Activated T-cell treated with anti-CD3 and anti-CD28 coated beads, Interleukin-2, amount 50 U/mL, for 48 hours (primary cell): ENCODE measurements around the gene DNAJC5.

ENCODE experiments used
- DNase-seq, 2 experiments: peaks; one replicate each; pipeline ENCODE4 v3.0.0-alpha.2; 2020

Gene DNAJC5

GRCh38 chr20:63885264-63886053, 9.5 kb upstream of the DNAJC5 start:
- no peak for DNase-seq

GRCh38 chr20:63886054-63886419, 8.9 kb upstream of the DNAJC5 start:
- no peak for DNase-seq

- DNase-seq: no peak
Observed at GRCh38 chr20:63886921-63887320, 8.0 kb upstream of the DNAJC5 start.

GRCh38 chr20:63889241-63890200, 5.4 kb upstream of the DNAJC5 start:
- DNase-seq: no peak

- no peak for DNase-seq
Observed at GRCh38 chr20:63890201-63890576, 4.7 kb upstream of the DNAJC5 start.

- DNase-seq: no peak
Observed at GRCh38 chr20:63890616-63891015, 4.3 kb upstream of the DNAJC5 start.

- no peak for DNase-seq
Observed at GRCh38 chr20:63891061-63892002, 3.6 kb upstream of the DNAJC5 start.

GRCh38 chr20:63892402-63892801, 2.5 kb upstream of the DNAJC5 start:
- no peak for DNase-seq

- DNase-seq: no peak
Observed at GRCh38 chr20:63893999-63894357, 948 bp upstream of the DNAJC5 start.

- no peak for DNase-seq
Observed at GRCh38 chr20:63895202-63895951, 451 bp downstream of the DNAJC5 start.

- no peak for DNase-seq
Observed at GRCh38 chr20:63895952-63896263, 982 bp downstream of the DNAJC5 start.

- DNase-seq: peak; percentile 51 to 52
Observed at GRCh38 chr20:63896264-63897105, 1.6 kb downstream of the DNAJC5 start.

- DNase-seq: no peak
Observed at GRCh38 chr20:63897978-63898561, 3.1 kb downstream of the DNAJC5 start.

- no peak for DNase-seq
Observed at GRCh38 chr20:63898882-63899558, 4.1 kb downstream of the DNAJC5 start.

GRCh38 chr20:63900413-63900812, 5.5 kb downstream of the DNAJC5 start:
- no peak for DNase-seq

- DNase-seq: no peak
Observed at GRCh38 chr20:63903796-63904561, 9.1 kb downstream of the DNAJC5 start.

- no peak for DNase-seq
Observed at GRCh38 chr20:63908008-63908682, 13.2 kb downstream of the DNAJC5 start.

- peak in 1 of 2 experiments; percentile 26 for DNase-seq
Observed at GRCh38 chr20:63911176-63911575, 16.2 kb downstream of the DNAJC5 start.

GRCh38 chr20:63913768-63914167, 18.8 kb downstream of the DNAJC5 start:
- no peak for DNase-seq
